ENCODE data around the gene HOXB3. TPM values are rescaled to one million over a fixed set of nuclear protein-coding genes. Genes with fewer than 3 reads are reported as not detected.
A peak's percentile ranks its signal among the peaks of the same experiment; 100 is the strongest.

Gene HOXB3
- total and polyA plus RNA-seq, 10 donors = 3.6 to 23.1 (median 8.8) TPM

DNA sequence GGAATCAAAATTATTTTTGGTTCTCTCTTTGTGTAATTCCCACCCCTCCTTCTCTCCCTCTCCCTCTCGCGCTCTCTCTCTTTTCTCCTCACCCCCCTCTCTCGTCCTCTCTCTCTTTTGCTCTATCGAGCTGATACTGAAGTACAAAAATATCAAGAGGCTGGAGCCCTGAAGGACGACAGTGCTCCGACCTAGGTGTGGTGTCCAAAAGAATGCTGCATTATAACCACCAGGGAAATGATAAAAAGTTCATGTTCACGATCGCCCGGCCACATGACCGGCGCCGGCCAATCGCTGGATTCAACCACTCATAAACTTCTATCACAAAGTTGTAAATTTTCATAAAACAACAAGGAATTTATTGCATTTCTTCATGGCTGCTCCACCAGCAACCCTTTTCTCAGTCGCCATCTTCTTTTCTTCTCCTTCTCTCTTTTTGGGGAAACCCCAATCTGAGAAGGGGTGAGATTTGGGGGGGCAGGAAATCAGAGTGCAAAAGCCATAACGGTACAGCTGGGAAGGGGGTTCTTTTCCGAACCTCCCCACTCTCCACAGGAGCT lies 14.8 kb upstream of the HOXB3 start, which contains the start of gene HOXB6:
TSS of gene HOXB6 (minus strand) at position 217 of the 560 bp plus-strand sequence. CDS start 6,836 bp downstream, outside the sequence.
- intact Hi-C loops (cut with DNase I; ENCODE audit: low total_unique reads) = no loop called here
- TF ChIP-seq POLR2AphosphoS5 (IDR thresholded peaks at IDR 0.05) (no peak), POLR2A (IDR thresholded peaks at IDR 0.05) (no peak)
- TF ChIP-seq, protein P1, sequence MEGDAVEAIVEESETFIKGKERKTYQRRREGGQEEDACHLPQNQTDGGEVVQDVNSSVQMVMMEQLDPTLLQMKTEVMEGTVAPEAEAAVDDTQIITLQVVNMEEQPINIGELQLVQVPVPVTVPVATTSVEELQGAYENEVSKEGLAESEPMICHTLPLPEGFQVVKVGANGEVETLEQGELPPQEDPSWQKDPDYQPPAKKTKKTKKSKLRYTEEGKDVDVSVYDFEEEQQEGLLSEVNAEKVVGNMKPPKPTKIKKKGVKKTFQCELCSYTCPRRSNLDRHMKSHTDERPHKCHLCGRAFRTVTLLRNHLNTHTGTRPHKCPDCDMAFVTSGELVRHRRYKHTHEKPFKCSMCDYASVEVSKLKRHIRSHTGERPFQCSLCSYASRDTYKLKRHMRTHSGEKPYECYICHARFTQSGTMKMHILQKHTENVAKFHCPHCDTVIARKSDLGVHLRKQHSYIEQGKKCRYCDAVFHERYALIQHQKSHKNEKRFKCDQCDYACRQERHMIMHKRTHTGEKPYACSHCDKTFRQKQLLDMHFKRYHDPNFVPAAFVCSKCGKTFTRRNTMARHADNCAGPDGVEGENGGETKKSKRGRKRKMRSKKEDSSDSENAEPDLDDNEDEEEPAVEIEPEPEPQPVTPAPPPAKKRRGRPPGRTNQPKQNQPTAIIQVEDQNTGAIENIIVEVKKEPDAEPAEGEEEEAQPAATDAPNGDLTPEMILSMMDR (IDR thresholded peaks at IDR 0.05 in 8 of 11, conservative IDR thresholded peaks at IDR 0.05 in 3 of 11) = no peak
- H3K9me3 ChIP-seq = no peaks in the 10 kb centered on the region
- peaks cover 7 to 41% (median 15%) of the 10 kb centered on the region in 6 donors for H3K4me1 ChIP-seq
- peak within 1 kb of the TSS in 5 of 8 donors; percentile 19 to 62 (median 26) for H3K4me3 ChIP-seq
- 39 to 47% (median 43%) methylated on average over 16 of the region's 16 CpGs for WGBS, 5 donors
- peaks cover 0 to 100% (median 71%) of the 10 kb centered on the region in 7 donors for H3K27me3 ChIP-seq (replicated peaks in 1 of 7)
- no peaks in the 10 kb centered on the region for H3K36me3 ChIP-seq
- peak within 1 kb of the TSS in 4 of 8 donors; percentile 32 to 60 (median 55) for H3K27ac ChIP-seq
- DNase-seq = no peak

DNA sequence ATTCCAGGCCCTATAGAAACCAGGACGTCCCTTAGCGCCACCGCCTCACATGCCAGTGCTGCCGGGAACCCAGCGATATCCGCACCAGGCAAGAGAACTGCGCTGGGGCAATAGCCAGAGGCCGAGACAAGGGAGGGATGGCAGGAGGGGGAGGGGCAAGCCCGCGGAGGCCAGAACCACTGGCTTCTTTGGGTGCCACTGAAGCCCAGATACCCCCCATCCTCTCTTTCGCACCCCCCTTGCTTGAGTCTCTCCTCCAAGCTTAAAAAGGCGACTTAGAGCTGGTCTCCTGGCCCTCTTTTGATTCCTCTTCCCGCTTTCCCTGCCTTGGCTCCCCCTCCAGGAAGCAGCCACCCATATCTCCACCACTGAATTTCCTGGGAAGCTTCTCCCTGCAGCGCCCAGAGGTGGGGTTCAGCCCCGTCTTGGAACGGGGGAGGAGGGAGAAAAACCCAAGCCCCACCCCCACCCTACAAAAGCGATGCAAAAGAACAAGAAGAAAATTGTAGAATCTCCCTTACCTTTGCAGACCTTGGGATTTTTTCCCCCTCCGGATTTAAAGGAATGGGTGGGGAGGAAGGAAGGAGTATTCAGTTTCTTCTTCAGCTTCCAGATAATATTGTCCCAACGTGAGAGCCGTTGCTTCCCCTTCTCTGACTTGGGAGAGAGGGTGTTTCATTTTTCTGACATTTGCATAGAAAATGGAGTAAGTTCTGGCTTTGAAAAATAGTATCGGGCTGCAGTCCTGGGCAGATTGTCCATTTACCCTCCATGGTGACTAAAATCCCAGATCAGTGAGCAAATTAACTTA lies 14.1 kb upstream of the HOXB3 start:
- peaks cover 0 to 100% (median 75%) of the 10 kb centered on the region in 7 donors for H3K27me3 ChIP-seq (replicated peaks in 1 of 7)
- no peaks in the 10 kb centered on the region for H3K36me3 ChIP-seq
- TF ChIP-seq, protein P1 (IDR thresholded peaks at IDR 0.05 in 8 of 11, conservative IDR thresholded peaks at IDR 0.05 in 3 of 11) = no peak
- peak in 2 of 3 donors; percentile 15 to 55 for TF ChIP-seq POLR2AphosphoS5 (IDR thresholded peaks at IDR 0.05)
- intact Hi-C loops (cut with DNase I; ENCODE audit: low total_unique reads) = no loop called here
- no peaks in the 10 kb centered on the region for H3K9me3 ChIP-seq
- peak overlapping the region in 5 of 8 donors; percentile 19 to 62 (median 26) for H3K4me3 ChIP-seq
- WGBS, 5 donors = 23 to 45% (median 30%) methylated on average over 21 of the region's 21 CpGs
- H3K4me1 ChIP-seq = peaks cover 7 to 35% (median 12%) of the 10 kb centered on the region in 6 donors
- peak; percentile 45 for DNase-seq
- H3K27ac ChIP-seq = peak overlapping the region in 4 of 8 donors; percentile 32 to 60 (median 55)

DNA sequence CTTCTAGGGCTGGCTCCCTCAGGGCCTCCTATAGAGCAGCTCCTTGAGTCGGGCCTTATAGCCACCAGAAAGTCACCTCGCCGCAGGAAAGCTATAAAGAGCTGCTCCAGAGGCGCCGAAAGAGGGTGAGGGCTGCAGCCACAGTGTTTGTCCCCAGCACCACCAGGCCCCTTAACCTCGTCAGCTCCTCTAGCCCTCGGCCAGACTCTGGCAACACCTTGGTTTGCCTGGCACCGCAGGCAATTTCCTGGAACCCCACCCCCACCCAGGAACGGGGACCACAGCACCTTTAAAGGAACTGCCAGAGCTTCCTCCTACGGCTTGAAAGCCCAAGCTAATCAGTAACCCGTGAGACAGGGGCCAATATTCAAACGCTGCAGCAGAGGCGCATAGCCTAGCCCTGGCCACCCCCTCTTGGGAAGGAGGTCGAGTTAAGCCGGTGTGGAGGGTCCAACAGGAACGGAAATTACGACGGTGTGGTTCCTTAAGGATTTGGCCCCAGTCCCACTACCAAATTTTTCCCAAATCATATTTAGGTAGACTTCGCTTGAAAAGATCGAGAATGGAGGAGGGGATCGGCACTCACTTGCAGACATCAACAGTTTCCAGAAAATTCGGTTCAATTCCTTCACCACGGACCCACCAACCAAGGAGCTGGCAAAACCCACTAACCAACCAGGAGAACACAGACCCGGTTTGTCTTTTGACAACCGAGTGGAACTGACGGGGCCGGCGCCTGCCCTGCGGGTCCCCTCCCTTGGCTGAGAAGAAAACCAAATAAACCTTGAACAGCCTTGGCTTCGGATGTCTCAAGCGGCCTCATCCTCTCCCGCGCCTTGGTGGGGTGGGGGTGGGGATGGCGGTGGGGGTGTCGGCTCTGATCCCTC lies 11.7 kb upstream of the HOXB3 start:
- WGBS, 5 donors = 45 to 52% (median 48%) methylated on average over 35 of the region's 35 CpGs
- DNase-seq = no peak
- H3K27me3 ChIP-seq (replicated peaks in 1 of 7) = peaks cover 2 to 100% (median 88%) of the 10 kb centered on the region in 7 donors

More for the DNA sequence above, 11.7 kb upstream of the HOXB3 start:
- no peaks in the 10 kb centered on the region for H3K36me3 ChIP-seq
- intact Hi-C loops (cut with DNase I; ENCODE audit: low total_unique reads) = no loop called here
- TF ChIP-seq POLR2AphosphoS5 (IDR thresholded peaks at IDR 0.05) (no peak), POLR2A (IDR thresholded peaks at IDR 0.05) (no peak)
- TF ChIP-seq, protein P1 (IDR thresholded peaks at IDR 0.05 in 8 of 11, conservative IDR thresholded peaks at IDR 0.05 in 3 of 11) = no peak
- H3K4me1 ChIP-seq = peaks cover 16 to 57% (median 31%) of the 10 kb centered on the region in 6 donors
- H3K4me3 ChIP-seq = peak overlapping the region in 1 of 8 donors; percentile 62
- H3K27ac ChIP-seq = no peak overlapping the region
- no peaks in the 10 kb centered on the region for H3K9me3 ChIP-seq

Data from spleen (tissue), 11 donors.